Fibroblast of lung (primary cell): ENCODE measurements around the gene C21orf58.

Source experiments
- EZH2 ChIP-seq: IDR thresholded peaks from 2 replicates; pipeline ENCODE4 v1.5.1; 2012; ENCODE audit warnings: low read length, control low read depth, mild to moderate bottlenecking; ENCODE audit errors: missing control alignments
- TF ChIP-seq, protein P1 (sequence below), 2 donors: IDR thresholded peaks in 1 of 2; conservative IDR thresholded peaks in 1 of 2; 1 replicate in 1 of 2; 2 replicates in 1 of 2; pipeline ENCODE4 v1.5.1; 2011 to 2012; ENCODE audit warnings: low read length in 2 of 2, control low read depth in 1 of 2, inconsistent platforms in 1 of 2, low read depth in 1 of 2, mild to moderate bottlenecking in 1 of 2

- TF ChIP-seq EZH2: no peak
- TF ChIP-seq, protein P1, sequence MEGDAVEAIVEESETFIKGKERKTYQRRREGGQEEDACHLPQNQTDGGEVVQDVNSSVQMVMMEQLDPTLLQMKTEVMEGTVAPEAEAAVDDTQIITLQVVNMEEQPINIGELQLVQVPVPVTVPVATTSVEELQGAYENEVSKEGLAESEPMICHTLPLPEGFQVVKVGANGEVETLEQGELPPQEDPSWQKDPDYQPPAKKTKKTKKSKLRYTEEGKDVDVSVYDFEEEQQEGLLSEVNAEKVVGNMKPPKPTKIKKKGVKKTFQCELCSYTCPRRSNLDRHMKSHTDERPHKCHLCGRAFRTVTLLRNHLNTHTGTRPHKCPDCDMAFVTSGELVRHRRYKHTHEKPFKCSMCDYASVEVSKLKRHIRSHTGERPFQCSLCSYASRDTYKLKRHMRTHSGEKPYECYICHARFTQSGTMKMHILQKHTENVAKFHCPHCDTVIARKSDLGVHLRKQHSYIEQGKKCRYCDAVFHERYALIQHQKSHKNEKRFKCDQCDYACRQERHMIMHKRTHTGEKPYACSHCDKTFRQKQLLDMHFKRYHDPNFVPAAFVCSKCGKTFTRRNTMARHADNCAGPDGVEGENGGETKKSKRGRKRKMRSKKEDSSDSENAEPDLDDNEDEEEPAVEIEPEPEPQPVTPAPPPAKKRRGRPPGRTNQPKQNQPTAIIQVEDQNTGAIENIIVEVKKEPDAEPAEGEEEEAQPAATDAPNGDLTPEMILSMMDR (conservative IDR thresholded peaks at IDR 0.05 in 1 of 2, IDR thresholded peaks at IDR 0.05 in 1 of 2; ENCODE audit: low read depth in 1 of 2, low read length in 2 of 2): no peak
Observed at GRCh38 chr21:46266946-46267345, 56.7 kb downstream of the C21orf58 start.
